22Rv1 (cell line): ENCODE data around the gene MGAT4A.

Experiments used
- H3K27ac ChIP-seq: fragments of 450-650 bp; 2 replicates; pipeline ENCODE4 v1.5.1; 2017
- CTCF ChIP-seq: fragments of 450-650 bp; IDR thresholded peaks from 2 replicates; pipeline ENCODE4 v1.5.1; 2017; ENCODE audit warnings: mild to moderate bottlenecking
- ZFX ChIP-seq: fragments of 450-650 bp; IDR thresholded peaks from 2 replicates; pipeline ENCODE4 v1.6.1; 2017; ENCODE audit warnings: antibody characterized with exemption, borderline replicate concordance

The MGAT4A gene

DNA sequence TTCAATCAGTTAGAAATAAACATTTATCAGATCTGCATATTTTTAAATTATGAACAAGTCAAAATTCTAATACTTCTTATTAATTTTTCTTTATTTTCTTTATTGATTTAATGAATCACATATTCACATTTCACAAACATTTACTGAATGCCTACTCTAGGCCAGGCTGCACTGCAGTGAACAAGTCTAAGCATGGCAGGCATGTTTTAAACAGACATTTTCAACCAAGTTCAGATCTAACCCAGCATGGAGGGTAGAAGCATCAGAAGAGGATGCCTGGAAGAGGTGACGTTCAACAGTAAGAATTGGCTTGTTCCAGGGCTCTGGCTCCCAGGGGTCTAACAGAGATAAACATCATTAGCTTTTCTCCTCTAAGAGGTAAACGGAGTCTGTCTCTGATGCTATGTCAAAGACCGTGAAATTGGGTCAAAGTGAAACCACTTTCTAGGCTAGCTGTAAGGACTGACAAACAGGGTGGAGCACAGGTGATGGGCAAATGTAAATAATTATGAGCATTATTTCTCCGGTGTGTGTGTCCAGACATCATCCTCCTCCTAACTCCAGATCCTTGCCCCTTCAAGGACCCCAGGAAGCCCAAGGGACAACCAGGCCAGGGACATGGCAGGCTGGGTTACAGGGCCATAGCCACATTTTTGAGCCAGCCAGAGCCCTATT is 72.0 kb downstream of the MGAT4A start:
- TF ChIP-seq CTCF, result no peak
- TF ChIP-seq ZFX, result no peak
- H3K27ac ChIP-seq, result no peak overlapping the region

- no peak overlapping the region for H3K27ac ChIP-seq
- no peak for TF ChIP-seq CTCF
- no peak for TF ChIP-seq ZFX
Measured at GRCh38 chr2:98656800-98657199, 74.1 kb downstream of the MGAT4A start.

DNA sequence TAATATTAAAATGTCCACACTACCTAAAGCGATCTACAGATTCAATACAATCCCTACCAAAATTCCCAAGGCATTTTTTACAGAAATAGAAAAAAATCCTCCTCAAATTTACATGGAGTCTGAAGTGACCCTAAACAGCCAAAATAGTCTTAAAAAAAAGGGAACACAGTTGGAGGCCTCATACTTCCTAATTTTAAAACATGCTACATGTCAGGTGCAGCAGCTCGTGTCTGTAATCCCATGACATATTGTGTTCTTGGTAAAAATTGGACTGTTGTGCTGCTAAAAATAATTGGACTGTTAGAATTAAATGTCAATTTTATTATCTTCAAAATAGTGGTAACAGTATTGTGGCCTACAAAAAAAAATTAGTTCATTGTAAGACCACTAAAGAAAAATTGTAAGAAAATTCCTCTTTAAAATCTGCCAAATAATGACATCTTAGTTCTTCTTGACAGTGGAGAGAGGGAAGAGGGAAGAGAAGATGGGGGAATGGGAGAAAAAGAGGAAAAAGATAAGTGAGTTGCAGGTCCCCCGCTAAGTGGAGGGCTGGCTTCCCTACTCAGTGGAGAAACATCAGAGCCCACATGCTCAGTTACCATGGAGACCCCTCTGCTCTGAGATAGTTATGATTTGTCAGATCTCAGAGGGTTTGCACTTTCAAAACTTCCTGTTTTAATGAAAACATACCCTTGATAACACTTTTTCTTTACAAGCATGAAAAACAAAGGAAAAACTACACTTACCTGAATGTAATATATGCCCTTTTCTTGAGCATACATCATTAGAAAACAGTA is 76.0 kb downstream of the MGAT4A start:
- TF ChIP-seq CTCF, result no peak
- no peak for TF ChIP-seq ZFX
- H3K27ac ChIP-seq, result no peak overlapping the region

DNA sequence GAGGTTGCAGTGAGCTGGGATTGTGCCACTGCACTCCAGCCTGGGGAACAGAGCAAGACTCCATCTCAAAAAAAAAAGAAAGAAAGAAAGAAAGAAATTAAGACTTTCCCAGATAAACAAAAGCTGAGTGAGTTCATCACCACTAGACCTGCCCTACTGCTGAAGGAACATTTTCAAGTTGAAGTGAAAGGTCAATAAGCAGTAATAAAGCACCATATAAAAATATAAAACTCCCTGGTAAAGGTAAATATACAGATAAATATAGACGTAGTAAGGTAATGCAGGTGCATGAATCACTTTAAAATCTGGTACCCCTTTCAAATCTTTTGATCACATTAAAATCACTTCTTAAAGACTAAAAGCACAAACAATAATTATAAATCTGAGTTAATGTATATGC is 79.9 kb downstream of the MGAT4A start:
- TF ChIP-seq ZFX (no peak), CTCF (no peak)
- H3K27ac ChIP-seq, result no peak overlapping the region

- no peak overlapping the region for H3K27ac ChIP-seq
- TF ChIP-seq ZFX (no peak), CTCF (no peak)
Measured at GRCh38 chr2:98649992-98650375, 80.9 kb downstream of the MGAT4A start.

- TF ChIP-seq CTCF (peak; percentile 97), ZFX (no peak)
- no peak overlapping the region for H3K27ac ChIP-seq
Measured at GRCh38 chr2:98649135-98649991, 81.6 kb downstream of the MGAT4A start.
